Mucosa of descending colon (tissue), 3 donors: Measurements from ENCODE around the gene FRMD4A. TPM values are rescaled to one million over a fixed set of nuclear protein-coding genes. Genes with fewer than 3 reads are reported as not detected.

Experiments used
- ATAC-seq: fragments of 200-7000 bp; cut with Tn5 transposase; one replicate; pipeline ENCODE4 v1.9.1; 2020; ENCODE audit warnings: mild to moderate bottlenecking, moderate library complexity
- DNase-seq, 3 donors: peaks; one replicate each; pipeline ENCODE4 v3.0.0-alpha.2; 2020
- H3K36me3 ChIP-seq: fragments of 200-600 bp; one replicate; pipeline ENCODE4 v1.8.0; 2021; ENCODE audit warnings: low read depth, mild to moderate bottlenecking
- H3K4me1 ChIP-seq: fragments of 200-600 bp; one replicate; pipeline ENCODE4 v1.8.0; 2021; ENCODE audit warnings: low read depth, mild to moderate bottlenecking
- H3K4me3 ChIP-seq: fragments of 200-600 bp; one replicate; pipeline ENCODE4 v1.8.0; 2021; ENCODE audit warnings: mild to moderate bottlenecking
- H3K9me3 ChIP-seq: fragments of 200-600 bp; one replicate; pipeline ENCODE4 v1.8.0; 2021; ENCODE audit warnings: mild to moderate bottlenecking
- intact Hi-C, 2 donors: fragments of 100-400 bp; cut with DNase I in 1 of 2; cut with micrococcal nuclease in 1 of 2; formaldehyde crosslinking; loops; one replicate each; pipeline versions ENCODE4 v1.11.0 to v1.11.1; 2022; cut with DNase I, micrococcal nuclease
- total RNA-seq, 3 donors: library from RNA; stranded (reverse); fragmentation: NEBNext Ultra II Directional in 2 of 3; extraction: Animal tissue kit (Norgen Biotek cat#: 25700) in 2 of 3; gene quantifications; one replicate each; pipeline versions ENCODE4 v1.2.1 to v1.2.4, GENCODE V29; 2021 to 2023
- TF ChIP-seq, protein P1 (sequence below): fragments of 200-600 bp; IDR thresholded peaks from one replicate; pipeline ENCODE4 v1.8.0; 2022; ENCODE audit warnings: antibody characterized with exemption, mild to moderate bottlenecking
- donor health status: DM: no; HTN: no; CAD: no; lungs with moderate emphysema.
- donor health status: DM: no; HTN: no; CAD: no.
- donor health status: DM: no; HTN: yes; CAD: no.

Gene FRMD4A
- total RNA-seq, 3 donors from 2014 or later = 9.8 to 40.6 (median 17.2) TPM

DNA sequence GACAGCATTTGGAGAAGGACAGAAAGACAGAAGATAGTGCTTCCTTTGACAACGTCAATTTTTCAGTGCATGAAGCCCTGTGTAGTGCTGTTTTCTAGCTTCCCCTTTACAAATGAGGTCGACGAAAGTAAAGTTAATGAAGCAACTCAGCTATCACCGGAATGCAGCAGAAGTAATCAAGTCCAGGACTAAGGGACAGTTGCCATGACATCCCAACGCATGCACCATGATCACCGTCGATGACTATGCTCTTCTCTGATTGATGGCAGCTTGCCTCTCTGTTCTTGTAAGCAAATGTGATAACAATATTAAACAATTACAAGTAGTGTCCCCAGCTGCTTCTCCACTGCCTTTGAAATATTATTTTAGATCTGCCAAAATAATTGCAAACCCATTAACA lies 205.8 kb downstream of the FRMD4A start:
- TF ChIP-seq, protein P1, sequence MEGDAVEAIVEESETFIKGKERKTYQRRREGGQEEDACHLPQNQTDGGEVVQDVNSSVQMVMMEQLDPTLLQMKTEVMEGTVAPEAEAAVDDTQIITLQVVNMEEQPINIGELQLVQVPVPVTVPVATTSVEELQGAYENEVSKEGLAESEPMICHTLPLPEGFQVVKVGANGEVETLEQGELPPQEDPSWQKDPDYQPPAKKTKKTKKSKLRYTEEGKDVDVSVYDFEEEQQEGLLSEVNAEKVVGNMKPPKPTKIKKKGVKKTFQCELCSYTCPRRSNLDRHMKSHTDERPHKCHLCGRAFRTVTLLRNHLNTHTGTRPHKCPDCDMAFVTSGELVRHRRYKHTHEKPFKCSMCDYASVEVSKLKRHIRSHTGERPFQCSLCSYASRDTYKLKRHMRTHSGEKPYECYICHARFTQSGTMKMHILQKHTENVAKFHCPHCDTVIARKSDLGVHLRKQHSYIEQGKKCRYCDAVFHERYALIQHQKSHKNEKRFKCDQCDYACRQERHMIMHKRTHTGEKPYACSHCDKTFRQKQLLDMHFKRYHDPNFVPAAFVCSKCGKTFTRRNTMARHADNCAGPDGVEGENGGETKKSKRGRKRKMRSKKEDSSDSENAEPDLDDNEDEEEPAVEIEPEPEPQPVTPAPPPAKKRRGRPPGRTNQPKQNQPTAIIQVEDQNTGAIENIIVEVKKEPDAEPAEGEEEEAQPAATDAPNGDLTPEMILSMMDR = no peak

DNA sequence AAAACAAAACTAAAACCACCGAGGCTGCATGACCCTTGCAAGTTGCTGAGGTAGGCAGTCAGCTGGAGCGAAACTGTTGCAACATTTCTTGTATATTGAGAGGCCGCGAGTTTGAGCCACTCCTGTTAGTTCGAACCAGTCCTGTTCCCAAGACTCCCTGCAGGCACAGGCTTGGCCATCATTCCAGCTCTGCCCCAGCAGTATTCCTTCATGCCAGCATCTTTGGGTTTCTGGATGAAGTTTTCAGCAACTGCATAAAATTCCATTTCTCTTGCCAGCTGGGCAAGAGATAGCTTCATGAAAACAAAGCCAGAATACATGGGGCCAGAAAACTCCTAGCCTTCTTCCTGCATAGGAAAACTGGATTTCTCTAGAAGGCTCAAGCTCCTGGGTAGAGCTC lies 207.6 kb downstream of the FRMD4A start:
- TF ChIP-seq, protein P1 = no peak
- no peaks in the 10 kb centered on the region for H3K9me3 ChIP-seq
- H3K4me1 ChIP-seq = no peaks in the 10 kb centered on the region
- DNase-seq (no peak), ATAC-seq (no peak)
- intact Hi-C loops = no loop called here
- H3K4me3 ChIP-seq = no peak overlapping the region
- H3K36me3 ChIP-seq = no peaks in the 10 kb centered on the region

More for the DNA sequence above, 205.8 kb downstream of the FRMD4A start:
- Histone ChIP-seq H3K4me1 (no peaks in the 10 kb centered on the region), H3K9me3 (no peaks in the 10 kb centered on the region), H3K36me3 (no peaks in the 10 kb centered on the region), H3K4me3 (no peak overlapping the region)
- no peak for ATAC-seq
- no peak for DNase-seq
- intact Hi-C loops = no loop called here

DNA sequence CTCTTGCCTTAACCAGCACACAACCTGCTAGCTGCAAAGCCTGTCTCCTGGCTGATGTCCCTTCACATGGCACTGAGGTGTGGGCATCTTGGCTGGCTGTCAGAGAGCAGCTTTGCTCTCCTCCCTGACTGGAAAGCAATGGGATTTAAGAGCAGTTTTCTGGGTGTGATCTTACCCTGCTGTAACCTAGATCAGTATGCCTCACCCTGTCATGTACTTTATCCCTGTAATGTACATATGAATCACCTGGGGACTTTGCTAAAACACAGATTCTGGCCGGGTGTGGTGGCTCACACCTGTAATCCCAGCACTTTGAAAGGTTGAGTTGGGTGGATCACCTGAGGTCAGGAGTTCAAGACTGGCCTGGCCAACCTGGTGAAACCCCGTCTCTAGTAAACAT lies 209.9 kb downstream of the FRMD4A start:
- TF ChIP-seq, protein P1 = no peak
- Histone ChIP-seq H3K4me1 (no peaks in the 10 kb centered on the region), H3K4me3 (no peak overlapping the region), H3K9me3 (no peaks in the 10 kb centered on the region), H3K36me3 (no peaks in the 10 kb centered on the region)
- intact Hi-C loops = no loop called here
- ATAC-seq = no peak
- DNase-seq = no peak

DNA sequence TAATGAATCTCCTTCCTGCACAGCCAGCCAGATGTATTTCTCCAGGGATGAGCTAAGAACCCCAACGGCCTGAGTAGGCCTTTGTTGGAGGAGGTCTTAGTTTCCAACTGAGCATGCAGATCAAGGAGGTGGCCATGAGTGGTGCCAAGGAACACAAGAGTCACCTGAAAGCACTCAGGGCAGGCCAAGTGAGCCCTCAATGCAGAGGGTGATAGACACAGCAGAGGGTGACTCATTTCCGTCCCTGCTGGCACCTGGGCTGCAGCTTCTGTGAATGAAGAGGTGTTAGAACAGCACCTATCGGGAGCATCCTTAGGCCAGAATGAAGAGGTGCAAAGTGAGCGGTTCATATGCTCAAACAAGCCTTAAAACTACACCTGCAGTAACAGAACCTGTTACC lies 211.8 kb downstream of the FRMD4A start:
- TF ChIP-seq, protein P1 = no peak
- Histone ChIP-seq H3K4me1 (no peaks in the 10 kb centered on the region), H3K36me3 (no peaks in the 10 kb centered on the region), H3K9me3 (no peaks in the 10 kb centered on the region), H3K4me3 (no peak overlapping the region)
- intact Hi-C loops = no loop called here
- ATAC-seq = no peak
- no peak for DNase-seq

DNA sequence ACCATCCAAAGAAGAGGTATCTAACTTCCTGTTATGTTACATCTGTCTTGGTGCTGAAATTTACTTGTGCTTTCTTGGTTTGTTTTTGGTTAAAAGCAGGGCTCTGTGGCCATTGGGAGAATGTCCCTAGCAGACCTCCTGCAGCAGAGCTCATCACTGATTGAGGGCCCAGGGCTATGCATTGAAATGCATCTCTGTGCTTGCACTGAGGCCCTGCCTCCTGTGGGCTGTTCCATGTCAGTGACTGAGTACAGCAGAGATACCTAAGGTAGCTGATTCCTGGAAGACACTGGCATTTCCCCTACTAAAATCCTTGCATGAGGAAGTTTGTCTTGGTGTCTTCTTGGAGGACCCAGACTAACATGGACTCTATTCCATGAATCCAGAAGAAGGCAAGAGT lies 213.9 kb downstream of the FRMD4A start:
- H3K36me3 ChIP-seq = no peaks in the 10 kb centered on the region
- ATAC-seq = no peak
- TF ChIP-seq, protein P1 = no peak
- DNase-seq = no peak
- no peaks in the 10 kb centered on the region for H3K4me1 ChIP-seq
- H3K9me3 ChIP-seq = no peaks in the 10 kb centered on the region
- no peak overlapping the region for H3K4me3 ChIP-seq
- intact Hi-C loops = no loop called here

DNA sequence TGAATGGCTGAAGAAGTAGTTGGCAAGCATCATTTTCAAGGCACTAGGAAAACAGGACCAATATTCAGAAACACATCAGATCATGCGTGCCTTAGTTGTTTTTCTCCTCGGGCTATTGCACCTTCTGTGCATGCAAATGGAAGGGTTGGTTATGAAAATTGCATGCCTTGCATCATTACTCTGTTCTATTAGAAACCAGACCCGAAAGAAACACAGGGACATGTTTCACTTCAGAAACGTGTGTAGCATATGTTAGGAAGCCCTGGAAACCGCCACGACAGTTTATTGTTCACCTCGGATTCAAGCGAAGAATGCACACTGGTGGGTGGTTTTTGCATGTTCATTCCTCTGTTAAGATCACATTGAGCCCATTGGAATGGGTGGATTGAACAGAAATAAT lies 214.7 kb downstream of the FRMD4A start:
- Histone ChIP-seq H3K4me1 (no peaks in the 10 kb centered on the region), H3K4me3 (no peak overlapping the region), H3K36me3 (no peaks in the 10 kb centered on the region), H3K9me3 (no peaks in the 10 kb centered on the region)
- intact Hi-C loops = no loop called here
- DNase-seq (no peak), ATAC-seq (no peak)
- TF ChIP-seq, protein P1 = no peak
